Tibial artery (tissue), 4 donors: ENCODE results near the gene SAP30L.
A peak's percentile ranks its signal among the peaks of the same experiment; 100 is the strongest.

Experiments used
- DNase-seq, 2 donors: peaks; one replicate each; pipeline ENCODE4 v3.0.0-alpha.2; 2019
- H3K27ac ChIP-seq, 2 donors: fragments of 200-600 bp; sonication (generic) in 1 of 2; 1 replicate in 1 of 2; 2 replicates in 1 of 2; pipeline ENCODE4 v1.5.1; 2018 to 2019; ENCODE audit warnings: mild to moderate bottlenecking in 1 of 2
- H3K27me3 ChIP-seq, 2 donors: fragments of 200-600 bp; sonication (generic) in 1 of 2; one replicate each; pipeline versions ENCODE4 v1.5.1 to v1.6.0; 2016 to 2019
- H3K36me3 ChIP-seq, 3 donors: fragments of 200-600 bp; sonication (generic) in 2 of 3; one replicate each; pipeline ENCODE4 v1.5.1; 2016 to 2019; ENCODE audit warnings: mild to moderate bottlenecking in 2 of 3
- H3K4me1 ChIP-seq, 4 donors: fragments of 200-600 bp; sonication (generic) in 2 of 4; 1 replicate in 3 of 4; 2 replicates in 1 of 4; pipeline ENCODE4 v1.5.1; 2016 to 2019
- H3K4me3 ChIP-seq, 2 donors: fragments of 200-600 bp; sonication (generic) in 1 of 2; 1 replicate in 1 of 2; 2 replicates in 1 of 2; pipeline ENCODE4 v1.5.1; 2018 to 2019; ENCODE audit warnings: mild to moderate bottlenecking in 2 of 2
- H3K9me3 ChIP-seq, 3 donors: fragments of 200-600 bp; sonication (generic) in 1 of 3; one replicate each; pipeline ENCODE4 v1.5.1; 2016 to 2019
- intact Hi-C: fragments of 100-400 bp; cut with DNase I; formaldehyde crosslinking; loops from one replicate; pipeline ENCODE4 v1.15.0; 2023; ENCODE audit warnings: low total_unique reads
- TF ChIP-seq, protein P1 (sequence below), 2 experiments: fragments of 200-600 bp in 1 of 2; fragments of 450-650 bp in 1 of 2; IDR thresholded peaks; one replicate each; pipeline ENCODE4 v1.5.1; 2017 to 2019; ENCODE audit warnings: antibody characterized with exemption in 2 of 2, mild to moderate bottlenecking in 1 of 2, moderate library complexity in 1 of 2

Gene SAP30L

DNA sequence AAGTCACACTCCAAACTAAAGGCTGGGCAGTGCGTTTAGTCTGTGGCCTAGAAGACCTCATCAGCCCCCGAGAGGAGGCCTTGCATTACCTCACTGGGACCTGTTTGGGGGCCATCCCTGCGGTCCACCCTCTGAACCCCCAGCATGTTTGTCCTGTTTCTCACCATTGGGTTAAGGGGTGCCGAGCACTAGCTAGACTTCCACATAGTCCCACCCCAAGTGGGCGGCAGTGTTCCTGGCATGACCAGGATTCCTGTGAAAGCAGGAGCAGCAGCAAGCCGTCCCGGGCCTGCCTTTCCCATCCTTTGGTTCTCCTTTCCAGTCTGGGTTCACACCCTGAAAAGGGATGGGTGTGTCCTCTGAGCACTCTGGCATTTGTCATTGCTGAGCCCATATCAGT, 26.6 kb upstream of the SAP30L start:
- Histone ChIP-seq H3K4me1 (no peaks in the 10 kb centered on the region), H3K27me3 (no peaks in the 10 kb centered on the region), H3K4me3 (no peak overlapping the region), H3K36me3 (peaks cover 0 to 50% (median 23%) of the 10 kb centered on the region in 3 donors), H3K9me3 (no peaks in the 10 kb centered on the region), H3K27ac (no peak overlapping the region)
- no peak for DNase-seq
- intact Hi-C loops = no loop called here
- TF ChIP-seq, protein P1, sequence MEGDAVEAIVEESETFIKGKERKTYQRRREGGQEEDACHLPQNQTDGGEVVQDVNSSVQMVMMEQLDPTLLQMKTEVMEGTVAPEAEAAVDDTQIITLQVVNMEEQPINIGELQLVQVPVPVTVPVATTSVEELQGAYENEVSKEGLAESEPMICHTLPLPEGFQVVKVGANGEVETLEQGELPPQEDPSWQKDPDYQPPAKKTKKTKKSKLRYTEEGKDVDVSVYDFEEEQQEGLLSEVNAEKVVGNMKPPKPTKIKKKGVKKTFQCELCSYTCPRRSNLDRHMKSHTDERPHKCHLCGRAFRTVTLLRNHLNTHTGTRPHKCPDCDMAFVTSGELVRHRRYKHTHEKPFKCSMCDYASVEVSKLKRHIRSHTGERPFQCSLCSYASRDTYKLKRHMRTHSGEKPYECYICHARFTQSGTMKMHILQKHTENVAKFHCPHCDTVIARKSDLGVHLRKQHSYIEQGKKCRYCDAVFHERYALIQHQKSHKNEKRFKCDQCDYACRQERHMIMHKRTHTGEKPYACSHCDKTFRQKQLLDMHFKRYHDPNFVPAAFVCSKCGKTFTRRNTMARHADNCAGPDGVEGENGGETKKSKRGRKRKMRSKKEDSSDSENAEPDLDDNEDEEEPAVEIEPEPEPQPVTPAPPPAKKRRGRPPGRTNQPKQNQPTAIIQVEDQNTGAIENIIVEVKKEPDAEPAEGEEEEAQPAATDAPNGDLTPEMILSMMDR (IDR thresholded peaks at IDR 0.05) = no peak

DNA sequence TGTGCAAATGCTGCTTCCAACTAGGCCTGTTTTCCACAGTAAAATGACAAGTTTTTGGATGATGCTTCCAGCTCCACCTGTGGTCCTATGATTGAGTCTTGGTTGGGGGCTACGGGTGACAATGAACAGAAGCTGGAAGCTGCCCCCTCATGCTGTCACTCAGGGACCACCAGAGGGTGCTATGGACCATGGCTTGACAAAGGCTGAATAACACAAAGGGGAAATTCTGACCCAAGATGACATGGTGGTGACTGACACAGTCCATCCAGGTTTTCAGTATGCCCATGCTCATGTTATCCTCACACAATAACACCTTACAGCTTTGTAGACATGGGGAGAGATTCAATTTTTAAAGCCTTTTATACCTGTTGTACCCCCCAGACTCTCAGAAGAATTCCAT, 23.9 kb upstream of the SAP30L start:
- DNase-seq = no peak
- Histone ChIP-seq H3K4me1 (no peaks in the 10 kb centered on the region), H3K27ac (no peak overlapping the region), H3K36me3 (peaks cover 0 to 31% (median 14%) of the 10 kb centered on the region in 3 donors), H3K27me3 (no peaks in the 10 kb centered on the region), H3K9me3 (no peaks in the 10 kb centered on the region), H3K4me3 (no peak overlapping the region)
- intact Hi-C loops = no loop called here
- TF ChIP-seq, protein P1 (IDR thresholded peaks at IDR 0.05) = peak in 1 of 2 experiments; percentile 10

DNA sequence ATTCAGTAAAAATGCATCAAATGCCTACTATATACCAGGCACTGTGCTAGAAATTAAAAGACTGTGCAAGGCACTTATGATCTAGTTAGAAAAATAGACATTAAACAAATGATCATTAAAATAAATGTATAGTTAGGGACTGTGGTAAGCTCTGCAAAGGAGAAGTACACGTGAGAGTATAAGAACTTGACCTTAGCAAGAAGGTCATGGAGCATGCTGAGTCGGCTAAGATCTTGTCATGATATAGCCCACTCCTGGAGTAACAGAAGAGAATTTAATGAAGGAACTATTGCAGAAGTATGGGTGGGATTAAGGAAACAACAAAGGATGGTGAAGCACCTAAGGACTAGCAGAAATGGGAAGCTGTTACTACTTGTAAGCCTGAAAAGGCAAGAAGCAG, 23.5 kb upstream of the SAP30L start:
- TF ChIP-seq, protein P1 (IDR thresholded peaks at IDR 0.05) = no peak
- Histone ChIP-seq H3K27ac (no peak overlapping the region), H3K4me3 (no peak overlapping the region), H3K36me3 (peaks cover 0 to 27% (median 9%) of the 10 kb centered on the region in 3 donors), H3K4me1 (no peaks in the 10 kb centered on the region), H3K9me3 (no peaks in the 10 kb centered on the region), H3K27me3 (no peaks in the 10 kb centered on the region)
- no peak for DNase-seq
- intact Hi-C loops = no loop called here

DNA sequence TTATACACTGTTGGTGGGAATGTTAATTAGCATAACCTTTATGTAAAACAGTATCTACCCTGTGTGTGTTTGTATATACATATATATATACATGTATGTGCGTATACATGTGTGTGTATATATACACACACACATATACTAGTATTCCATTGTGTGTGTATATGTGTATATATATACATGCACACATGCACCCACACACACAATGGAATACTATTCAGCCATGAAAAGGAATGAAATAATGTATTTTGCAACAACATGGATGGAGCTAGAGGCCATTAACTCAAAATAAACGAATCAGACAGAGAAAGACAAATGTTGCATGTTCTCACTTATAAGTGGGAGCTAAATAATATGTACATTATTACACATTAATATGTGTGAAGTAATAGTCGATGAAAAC, 17.6 kb upstream of the SAP30L start:
- intact Hi-C loops = no loop called here
- H3K27me3 ChIP-seq = no peaks in the 10 kb centered on the region
- H3K27ac ChIP-seq = no peak overlapping the region
- no peak overlapping the region for H3K4me3 ChIP-seq
- no peaks in the 10 kb centered on the region for H3K9me3 ChIP-seq
- no peaks in the 10 kb centered on the region for H3K36me3 ChIP-seq
- no peak for DNase-seq
- TF ChIP-seq, protein P1 (IDR thresholded peaks at IDR 0.05) = no peak
- H3K4me1 ChIP-seq = no peaks in the 10 kb centered on the region

DNA sequence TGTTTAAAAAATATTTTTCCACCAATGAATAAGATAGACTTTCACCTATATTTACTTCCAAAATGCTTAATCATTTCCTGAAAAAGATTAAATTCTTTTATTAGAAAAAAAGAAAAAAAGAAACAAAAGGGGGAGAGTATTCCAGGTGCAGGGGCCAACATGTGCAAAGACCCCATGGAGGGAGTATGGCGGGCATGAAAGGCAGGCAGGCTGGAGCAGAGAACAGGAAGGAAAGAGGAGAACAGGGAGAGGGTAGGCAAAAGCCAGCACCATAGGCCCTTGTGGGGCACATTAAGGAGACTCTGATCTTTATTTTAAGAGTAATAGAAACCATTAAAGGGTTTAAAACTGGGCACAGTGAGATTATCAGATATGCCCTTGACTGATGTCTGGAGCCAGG, 16.5 kb upstream of the SAP30L start:
- no peaks in the 10 kb centered on the region for H3K27me3 ChIP-seq
- intact Hi-C loops = no loop called here
- DNase-seq = no peak
- no peaks in the 10 kb centered on the region for H3K4me1 ChIP-seq
- H3K4me3 ChIP-seq = no peak overlapping the region
- H3K27ac ChIP-seq = no peak overlapping the region
- H3K36me3 ChIP-seq = no peaks in the 10 kb centered on the region
- H3K9me3 ChIP-seq = no peaks in the 10 kb centered on the region
- TF ChIP-seq, protein P1 (IDR thresholded peaks at IDR 0.05) = no peak

DNA sequence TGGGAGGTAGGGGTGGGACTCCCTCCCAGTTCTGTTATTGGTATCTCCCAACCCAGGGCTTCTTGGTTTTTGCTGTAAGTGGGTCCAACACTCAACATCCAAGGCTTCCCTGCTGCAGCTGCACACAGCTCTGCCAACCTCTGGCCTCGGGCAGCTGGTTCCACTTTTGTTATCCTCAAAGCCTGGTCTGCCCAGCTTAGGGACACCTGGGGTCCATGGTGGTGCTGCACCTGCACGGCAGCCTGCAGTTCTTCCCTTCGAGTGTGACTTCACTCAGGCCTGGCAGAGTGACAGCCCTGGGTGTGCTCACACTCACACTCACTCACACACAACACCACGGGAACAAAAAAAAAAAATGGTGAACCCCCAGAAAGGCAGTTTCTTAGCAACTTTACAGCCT, 15.3 kb upstream of the SAP30L start:
- Histone ChIP-seq H3K27me3 (no peaks in the 10 kb centered on the region), H3K4me3 (no peak overlapping the region), H3K36me3 (peaks cover 0 to 6% (median 5%) of the 10 kb centered on the region in 3 donors), H3K9me3 (no peaks in the 10 kb centered on the region), H3K27ac (no peak overlapping the region), H3K4me1 (no peaks in the 10 kb centered on the region)
- intact Hi-C loops = no loop called here
- no peak for DNase-seq
- TF ChIP-seq, protein P1 (IDR thresholded peaks at IDR 0.05) = no peak
